HepG2 (cell line): ENCODE data around the gene OVCA2. TPM values are rescaled to one million over a fixed set of nuclear protein-coding genes. Genes with fewer than 3 reads are reported as not detected.

Source experiments
- FOXK2 ChIP-seq: fragments of 450-650 bp; IDR thresholded peaks from 2 replicates; pipeline ENCODE4 v1.6.1; 2016
- HMG20A ChIP-seq: IDR thresholded peaks from 2 replicates; pipeline ENCODE4 v1.6.1; 2016; ENCODE audit warnings: borderline replicate concordance
- MED1 ChIP-seq: sonication (generic); formaldehyde crosslinking; IDR thresholded peaks from 2 replicates; pipeline ENCODE4 v1.4.0; 2020; ENCODE audit warnings: missing genetic modification reagents
- PCBP1 ChIP-seq: fragments of 200-400 bp; formaldehyde crosslinking; IDR thresholded peaks from 2 replicates; pipeline ENCODE4 v1.6.1; 2017; ENCODE audit warnings: mild to moderate bottlenecking, low read depth, low read length, borderline replicate concordance
- SKIL ChIP-seq: sonication (generic); formaldehyde crosslinking; IDR thresholded peaks from 2 replicates; pipeline ENCODE4 v1.8.0; 2022; ENCODE audit warnings: missing genetic modification reagents, mild to moderate bottlenecking, moderate library complexity, borderline replicate concordance
- TERF1 ChIP-seq: sonication (generic); formaldehyde crosslinking; IDR thresholded peaks from 2 replicates; pipeline ENCODE4 v1.8.0; 2022; ENCODE audit warnings: mild to moderate bottlenecking, missing genetic modification reagents, moderate library complexity
- ZBTB1 ChIP-seq: sonication (generic); formaldehyde crosslinking; IDR thresholded peaks from 2 replicates; pipeline ENCODE4 v1.4.0; 2020; ENCODE audit warnings: missing genetic modification reagents, borderline replicate concordance
- ZBTB40 ChIP-seq, 2 experiments: fragments of 450-650 bp in 1 of 2; sonication (generic) in 1 of 2; formaldehyde crosslinking in 1 of 2; IDR thresholded peaks; 2 replicates each; pipeline versions ENCODE4 v1.6.1 to v1.8.0; 2016 to 2022; ENCODE audit warnings: antibody characterized with exemption in 1 of 2, mild to moderate bottlenecking in 1 of 2, missing genetic modification reagents in 1 of 2
- ZNF24 ChIP-seq: fragments of 450-650 bp; IDR thresholded peaks from 2 replicates; pipeline ENCODE4 v1.6.1; 2017; ENCODE audit warnings: antibody characterized with exemption, mild to moderate bottlenecking
- ZNF552 ChIP-seq: sonication (generic); formaldehyde crosslinking; IDR thresholded peaks from 2 replicates; pipeline ENCODE4 v1.9.0; 2022; ENCODE audit warnings: missing genetic modification reagents, mild to moderate bottlenecking, borderline replicate concordance
- ZSCAN22 ChIP-seq: sonication (generic); formaldehyde crosslinking; IDR thresholded peaks from 2 replicates; pipeline ENCODE4 v1.4.0; 2020; ENCODE audit warnings: mild to moderate bottlenecking, missing genetic modification reagents
- polyA plus RNA-seq, 8 experiments: library from polyadenylated mRNA; depleted of rRNA in 3 of 8; stranded (reverse) in 7 of 8; unstranded in 1 of 8; fragments of >200 nt; fragmentation: Illumina TruSeq in 4 of 8; extraction: Trizol in 4 of 8; gene quantifications; 2 replicates each; pipeline versions ENCODE4 v1.2.1 to v1.2.3, GENCODE V29; 2011 to 2016; ENCODE audit warnings: low read depth in 4 of 8, missing spikeins in 1 of 8, mixed read lengths in 1 of 8; ENCODE audit not compliant: insufficient read depth in 1 of 8
- total RNA-seq, 5 experiments: library from RNA; depleted of rRNA; stranded (reverse); fragments of >200 nt; fragmentation: Illumina TruSeq; extraction: Trizol; gene quantifications; 2 replicates each; pipeline ENCODE4 v1.2.3, GENCODE V29; 2016; ENCODE audit warnings: low read depth in 1 of 5

OVCA2 gene
- total and polyA plus RNA-seq, 2 of the 13 experiments (the other 11 are each of a cell fraction or from before 2014, with no cell fraction given): 23.7 to 28.2 TPM

GRCh38 chr17:2053380-2054261 lies 11.8 kb downstream of the OVCA2 start (continued):
- no peak for TF ChIP-seq TERF1 (CRISPR knock-in tag)
- TF ChIP-seq ZNF552 (CRISPR knock-in tag): no peak
- TF ChIP-seq ZBTB40 (IDR thresholded peaks at IDR 0.05): no peak
- no peak for TF ChIP-seq ZBTB40 (CRISPR knock-in tag; IDR thresholded peaks at IDR 0.05)
- TF ChIP-seq HMG20A (CRISPR knock-in tag): no peak
- no peak for TF ChIP-seq ZSCAN22 (CRISPR knock-in tag)
- no peak for TF ChIP-seq ZNF24
- TF ChIP-seq ZBTB1 (CRISPR knock-in tag): no peak
- no peak for TF ChIP-seq MED1
- TF ChIP-seq PCBP1: no peak
- TF ChIP-seq FOXK2: no peak
- no peak for TF ChIP-seq SKIL (CRISPR knock-in tag)
